AG09319 (cell line): ENCODE data around the gene ARAP1.

Experiments
- DNase-seq: peaks from one replicate; pipeline ENCODE4 v3.0.0-alpha.2; 2010; ENCODE audit warnings: low read depth; ENCODE audit errors: extremely low read depth
- CTCF ChIP-seq: IDR thresholded peaks from 2 replicates; pipeline ENCODE4 v1.5.1; 2011; ENCODE audit warnings: low read depth, mild to moderate bottlenecking, inconsistent platforms, low read length, moderate library complexity

ARAP1 gene

GRCh38 chr11:72636376-72636775 is 115.8 kb downstream of the ARAP1 start:
- no peak for TF ChIP-seq CTCF
- no peak for DNase-seq

GRCh38 chr11:72635933-72636332 is 116.3 kb downstream of the ARAP1 start:
- no peak for TF ChIP-seq CTCF
- no peak for DNase-seq

- DNase-seq, result no peak
- TF ChIP-seq CTCF, result no peak
Observed at GRCh38 chr11:72635309-72635915, 116.8 kb downstream of the ARAP1 start.
